GM19351 (cell line): ENCODE data around the gene SPRR5.

Experiments used
- ATAC-seq: cut with Tn5 transposase; IDR thresholded peaks from one replicate; pipeline ENCODE4 v1.9.1; 2021; ENCODE audit warnings: mild to moderate bottlenecking, moderate library complexity; ENCODE audit not compliant: unreplicated experiment

Gene SPRR5

DNA sequence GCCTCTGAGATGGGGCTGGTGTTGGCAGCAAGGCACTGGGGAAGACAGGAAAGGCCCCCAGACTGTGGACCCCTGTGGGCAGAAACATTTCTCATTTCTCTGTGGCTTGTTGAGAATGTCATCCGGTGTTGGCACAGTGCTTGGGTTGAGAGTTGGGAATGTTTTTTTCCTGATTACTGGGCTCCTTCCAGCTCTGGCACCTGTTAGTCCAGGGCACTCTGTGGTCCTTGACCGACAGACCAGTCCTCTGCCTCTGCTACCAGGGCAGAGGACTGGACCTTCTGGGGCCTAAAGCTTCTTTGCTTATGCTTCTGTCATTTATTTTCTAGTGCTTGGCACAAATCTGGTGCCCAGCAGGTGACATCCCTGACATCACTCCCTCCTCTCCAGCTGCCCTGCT is 4.8 kb upstream of the SPRR5 start:
- no peak for ATAC-seq

DNA sequence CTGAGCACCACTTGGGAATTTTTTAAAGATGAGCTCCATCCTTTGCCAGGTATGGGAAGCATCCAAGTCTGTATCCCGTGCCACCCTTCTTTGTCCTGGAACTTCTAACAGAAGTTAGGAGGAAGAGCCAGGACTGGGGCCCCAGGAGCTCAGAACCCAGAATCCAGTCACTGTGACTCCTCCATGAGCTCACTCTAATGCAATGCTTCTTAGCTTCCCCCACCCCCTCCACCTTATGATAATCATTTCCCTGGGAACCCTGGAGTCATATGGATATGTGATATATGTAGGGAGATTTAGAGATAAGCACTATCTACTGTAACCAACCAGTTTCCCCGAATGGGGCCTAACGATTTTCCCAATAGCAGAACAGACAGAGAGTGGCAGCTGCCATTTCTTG is 758 bp upstream of the SPRR5 start:
- no peak for ATAC-seq

DNA sequence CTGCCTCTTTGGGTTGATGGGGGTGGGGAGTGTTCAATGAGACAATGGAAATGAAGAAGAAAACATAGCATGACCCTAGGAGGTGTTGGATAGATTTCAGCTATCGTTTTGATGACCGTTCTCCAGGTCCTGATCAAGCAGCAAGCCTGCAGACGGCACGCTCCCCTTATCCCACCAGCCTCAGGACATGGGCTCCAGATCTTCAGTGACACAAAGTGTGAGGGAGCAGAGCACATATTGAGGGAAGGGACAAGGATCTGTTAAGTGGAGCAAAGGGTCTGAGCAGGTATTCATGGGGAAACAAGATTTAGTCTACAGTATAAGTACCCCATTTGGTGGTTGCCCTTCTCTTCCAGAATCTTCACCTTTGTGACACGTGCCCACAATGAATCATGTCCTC is 4.7 kb downstream of the SPRR5 start:
- ATAC-seq = no peak

DNA sequence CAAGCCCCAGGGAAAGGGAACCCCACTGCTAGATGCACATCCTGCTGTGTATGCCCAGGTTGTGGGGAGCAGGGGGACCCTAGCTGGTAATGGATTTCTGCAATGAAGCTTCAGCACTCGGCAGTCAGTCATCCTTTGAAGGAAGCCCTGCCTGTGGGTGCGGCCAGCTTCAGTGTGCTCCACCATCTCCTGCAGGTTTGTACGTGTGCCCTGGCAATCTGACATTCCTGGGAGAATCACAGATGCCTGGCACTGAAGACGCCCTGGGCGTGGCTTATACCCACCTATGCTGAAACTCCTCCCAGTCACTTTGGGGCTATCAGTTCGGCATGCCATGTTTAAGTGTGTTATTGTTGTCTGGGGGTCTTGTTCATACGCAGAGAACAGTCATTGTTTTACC is 6.8 kb downstream of the SPRR5 start:
- no peak for ATAC-seq

DNA sequence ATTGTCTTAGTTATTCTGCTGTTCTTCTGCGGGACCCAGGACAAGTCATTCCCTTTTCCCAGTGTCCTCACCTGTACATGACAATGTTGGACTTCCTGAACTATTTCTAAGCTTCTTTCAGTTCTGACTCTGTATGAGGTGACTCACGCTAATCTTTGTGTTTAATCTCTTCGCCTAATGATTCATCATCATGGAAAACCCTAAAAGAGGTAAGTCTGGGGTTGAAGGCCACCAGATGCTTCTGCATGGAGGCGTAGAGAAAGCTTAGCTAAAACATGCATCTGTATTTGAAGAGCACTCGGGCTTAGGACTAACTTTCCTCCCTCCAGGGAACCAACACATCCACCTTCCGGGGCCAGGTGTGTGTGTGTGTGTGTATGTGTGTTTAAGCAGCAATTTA is 7.4 kb downstream of the SPRR5 start:
- no peak for ATAC-seq

DNA sequence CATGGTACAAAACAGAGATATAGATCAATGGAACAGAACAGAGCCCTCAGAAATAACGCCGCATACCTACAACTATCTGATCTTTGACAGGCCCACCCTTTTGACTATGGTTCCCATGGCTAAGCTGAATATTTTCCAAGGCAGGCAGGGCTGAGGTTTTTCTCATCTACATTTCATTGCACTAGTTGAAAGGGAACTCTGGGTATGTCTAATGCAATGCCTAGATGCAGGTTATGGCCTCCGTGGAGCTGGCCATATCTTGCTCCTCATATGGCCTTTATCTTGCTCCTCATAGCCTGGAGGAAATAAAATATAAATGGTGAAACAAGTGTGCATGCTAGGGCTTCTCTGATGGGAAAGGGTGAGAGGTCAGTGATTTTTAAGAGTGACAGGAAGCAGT is 10.6 kb downstream of the SPRR5 start:
- no peak for ATAC-seq

DNA sequence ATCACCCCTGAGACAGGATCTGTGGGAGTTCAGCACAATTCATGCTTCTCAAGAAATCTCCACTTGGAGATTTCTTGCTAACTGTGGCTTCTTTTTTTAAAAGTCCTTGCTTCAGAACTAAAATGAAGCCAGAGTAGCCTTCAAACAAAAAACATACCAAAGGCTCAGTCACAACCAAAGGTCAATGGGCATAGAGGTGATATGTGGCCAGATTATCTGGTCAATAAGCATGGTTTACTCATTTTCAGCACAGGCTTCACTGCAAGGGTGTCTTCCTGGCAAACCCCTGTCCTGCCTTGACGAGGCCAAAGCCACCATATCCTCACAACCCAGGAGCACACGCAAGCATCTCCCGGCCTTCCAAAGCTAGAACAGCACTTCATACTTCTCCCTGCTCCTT is 12.3 kb downstream of the SPRR5 start:
- ATAC-seq = no peak

DNA sequence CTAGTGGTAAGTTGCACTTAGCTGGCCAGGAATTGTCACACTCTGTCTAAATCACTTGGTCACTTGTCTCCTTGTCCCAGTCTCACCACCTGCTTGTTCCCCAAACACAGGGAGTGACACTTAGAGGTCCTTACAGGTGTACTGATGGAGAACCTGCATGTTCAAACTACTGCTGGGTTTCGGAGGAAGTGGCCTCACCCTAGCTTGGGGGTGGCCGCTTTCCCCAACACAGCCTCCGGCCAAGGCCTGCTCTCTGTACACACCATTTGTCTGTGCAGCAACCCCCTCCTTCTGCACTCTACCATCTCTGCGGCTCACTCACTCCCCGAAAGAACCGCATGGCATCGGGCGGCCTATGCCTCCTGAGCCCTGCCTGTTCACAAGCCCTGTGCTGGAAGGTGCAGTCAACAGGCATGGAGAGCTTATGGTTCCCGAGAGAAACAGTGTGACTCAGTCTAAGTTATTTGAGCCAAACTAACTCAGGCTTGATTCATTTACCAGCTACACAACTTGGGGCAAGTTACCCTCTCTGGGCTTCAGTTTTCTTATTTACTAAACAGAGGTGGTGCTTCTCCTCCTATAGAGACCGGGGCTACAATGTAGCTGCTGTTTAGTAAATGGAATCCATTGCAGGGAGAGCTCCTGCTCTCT is 12.9 kb downstream of the SPRR5 start:
- ATAC-seq = no peak

DNA sequence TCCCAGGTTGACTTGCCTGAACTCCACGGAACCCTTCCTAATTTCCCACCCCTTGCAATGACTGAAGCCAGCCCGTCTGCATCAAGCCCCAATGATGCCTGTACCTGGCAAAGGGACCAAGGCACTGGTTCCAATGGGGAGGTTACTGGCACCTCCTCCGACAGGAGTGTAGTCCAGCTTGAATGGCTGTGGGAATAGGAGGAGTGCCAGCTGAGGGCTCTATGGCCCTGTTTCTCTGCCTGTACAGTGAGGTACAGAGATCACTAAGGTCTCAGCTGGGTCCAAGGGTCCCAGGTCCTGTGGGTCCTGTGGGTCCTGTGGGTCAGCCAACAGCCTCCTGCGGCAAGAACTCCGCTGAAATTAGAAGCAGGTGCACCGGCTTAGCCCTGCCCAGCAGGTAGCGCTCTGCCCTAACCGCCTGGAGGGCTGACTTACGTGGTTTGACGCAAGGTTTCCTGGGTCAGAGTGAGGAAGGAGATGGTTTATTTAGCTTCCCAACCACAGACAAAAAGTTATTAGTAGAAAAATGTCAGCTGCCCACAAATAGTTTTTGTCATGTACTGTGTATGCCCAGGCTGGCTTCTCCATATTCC is 13.5 kb downstream of the SPRR5 start:
- ATAC-seq = no peak

DNA sequence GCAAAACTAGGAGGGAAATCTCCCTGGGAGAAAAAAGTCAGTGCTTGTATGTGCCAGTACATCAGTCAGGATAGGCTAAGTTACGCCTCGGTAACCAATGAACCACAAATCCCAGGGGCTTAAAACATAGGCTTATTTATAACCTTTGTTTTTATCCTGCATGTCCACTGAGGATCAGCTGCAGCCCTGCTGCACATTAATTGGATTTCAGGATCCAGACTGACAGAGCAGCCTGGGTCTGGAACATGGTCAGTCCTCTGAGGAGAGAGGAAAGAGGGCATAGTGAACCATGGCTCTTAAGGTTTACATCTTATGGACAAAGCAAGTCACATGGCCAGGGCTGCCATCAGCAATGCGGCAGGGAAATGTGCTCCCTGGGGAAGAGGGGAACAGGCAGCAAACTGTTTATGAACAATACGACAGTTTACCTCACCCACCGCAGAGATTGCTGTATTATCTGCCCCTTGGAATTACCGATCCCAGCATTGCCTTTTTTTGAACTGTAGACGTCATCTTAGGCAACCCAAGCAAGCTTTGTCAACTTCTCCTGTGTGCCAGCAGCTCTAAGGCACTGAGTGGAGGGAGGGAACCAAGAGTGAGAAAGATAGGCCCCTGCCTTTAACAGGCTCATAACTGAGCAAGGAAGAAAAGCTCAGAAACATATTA is 14.4 kb downstream of the SPRR5 start:
- no peak for ATAC-seq

DNA sequence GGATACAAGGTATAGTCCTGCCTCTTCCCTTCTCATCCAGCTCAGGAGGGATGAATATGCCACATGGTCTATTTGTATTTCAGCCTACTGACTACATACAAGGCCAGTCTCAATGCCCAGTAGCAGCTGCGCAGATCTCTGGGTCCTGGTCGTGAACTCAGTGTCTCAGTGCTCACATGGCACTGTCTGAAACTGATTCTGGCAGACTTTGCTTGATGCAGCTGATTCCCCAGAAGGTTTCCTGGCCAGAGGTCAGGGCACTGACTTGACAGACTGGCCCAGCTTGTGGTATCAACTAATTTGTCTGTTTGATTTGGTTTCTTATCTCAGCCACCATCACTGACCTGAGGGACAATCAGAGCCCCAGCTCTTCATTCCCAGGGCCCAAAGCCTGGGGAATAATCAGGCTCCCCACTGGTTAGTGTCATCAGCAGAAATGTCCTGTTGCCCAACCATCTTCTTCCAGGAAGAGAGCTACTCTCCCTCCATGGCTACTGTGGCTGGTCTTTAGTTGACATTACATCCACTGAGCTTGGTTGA is 15.9 kb downstream of the SPRR5 start:
- ATAC-seq = no peak

DNA sequence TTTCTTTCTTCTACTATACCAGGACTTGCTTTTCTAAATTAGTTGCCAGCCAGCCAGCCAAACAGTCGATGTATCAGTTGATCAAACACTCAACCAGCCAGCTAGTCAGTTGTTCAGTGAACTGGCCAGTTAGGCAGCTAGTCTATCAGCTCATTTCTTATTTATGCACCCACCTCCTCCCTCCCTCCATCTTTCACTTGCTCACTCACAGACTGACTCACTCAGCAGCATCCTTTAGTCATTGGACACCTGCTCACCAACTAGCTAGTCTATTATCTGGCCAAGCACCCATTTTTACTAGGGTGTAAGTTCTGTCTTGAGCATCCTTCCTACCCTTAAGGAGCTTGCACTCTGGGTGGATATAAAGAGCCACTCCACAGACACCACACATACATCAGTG is 17.5 kb downstream of the SPRR5 start:
- no peak for ATAC-seq

DNA sequence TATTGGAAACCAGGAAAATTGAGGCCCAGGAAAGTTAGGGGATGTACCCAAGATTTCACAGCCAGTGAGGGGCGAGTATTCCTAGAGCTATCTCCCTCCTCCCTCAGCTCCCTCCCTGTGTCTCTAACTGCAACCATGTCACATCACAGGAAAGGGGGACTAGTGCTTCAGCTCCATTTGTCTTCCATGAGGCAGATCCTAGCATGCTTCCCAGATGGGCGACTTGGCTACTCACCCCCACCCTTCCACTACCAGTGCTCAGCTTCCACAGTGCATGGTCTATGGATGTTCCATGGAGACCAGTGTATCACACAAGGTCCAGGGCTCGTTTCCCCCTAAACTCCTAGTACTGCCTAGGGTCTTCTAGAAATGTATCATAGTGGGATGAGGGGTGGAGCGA is 18.8 kb downstream of the SPRR5 start:
- no peak for ATAC-seq

DNA sequence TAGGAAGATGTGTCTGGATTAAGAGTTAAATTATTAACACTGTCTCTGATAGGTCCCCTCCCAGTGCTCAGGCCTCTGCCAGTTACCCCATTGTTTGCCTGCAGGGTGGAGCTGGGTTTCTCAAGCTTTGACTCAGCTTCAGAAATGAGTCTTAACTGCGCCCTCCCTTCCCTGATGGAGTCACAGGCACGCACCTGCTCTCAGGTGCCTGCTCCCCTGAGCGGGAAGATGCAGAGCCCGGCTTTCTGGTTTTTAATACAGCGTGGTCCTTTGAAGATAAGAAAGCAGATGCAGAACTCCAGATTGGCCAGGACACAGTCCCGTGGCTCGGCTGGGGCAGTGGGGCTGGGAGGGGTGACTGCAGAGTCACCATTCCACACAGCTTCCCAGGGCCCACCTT is 20.2 kb downstream of the SPRR5 start:
- ATAC-seq = no peak

DNA sequence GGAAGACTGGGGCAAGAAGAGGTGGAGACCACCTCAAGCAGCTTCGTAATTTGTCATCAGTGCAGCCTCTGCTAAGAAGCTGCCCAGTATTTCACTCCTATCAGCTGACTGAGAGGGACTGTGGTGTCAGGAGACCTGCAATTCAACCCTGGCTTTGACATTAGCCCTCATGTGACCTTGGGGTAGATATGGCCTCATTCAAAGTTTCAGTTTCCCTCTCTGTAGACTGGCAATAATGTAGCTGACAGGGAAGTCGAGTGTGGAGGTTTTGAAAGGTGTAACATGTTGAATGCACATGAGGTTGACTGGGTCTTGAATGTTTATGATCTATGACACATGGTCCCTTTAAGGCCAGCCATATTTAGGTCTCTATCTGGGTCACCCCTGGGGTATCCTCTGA is 21.2 kb downstream of the SPRR5 start:
- ATAC-seq = peak; percentile 95

DNA sequence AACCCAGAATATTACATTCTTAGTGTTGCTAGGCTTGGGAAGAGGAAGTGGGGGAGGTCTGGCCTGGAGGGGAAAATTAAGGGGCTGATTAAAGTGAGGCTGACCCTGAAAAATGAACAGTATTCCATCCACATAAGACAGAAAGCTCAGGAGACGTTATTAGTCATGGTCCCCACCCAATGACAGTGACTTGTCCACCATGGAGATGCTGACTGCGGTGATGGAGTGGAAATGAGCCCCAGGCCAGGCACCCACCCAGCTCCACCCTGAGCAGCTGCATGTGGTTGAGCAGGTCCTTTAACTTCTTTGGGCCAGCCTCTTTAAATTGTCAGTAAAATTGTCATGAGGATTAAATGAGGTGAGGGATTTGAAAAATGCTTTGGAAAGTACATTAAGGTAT is 22.0 kb downstream of the SPRR5 start:
- ATAC-seq = no peak

DNA sequence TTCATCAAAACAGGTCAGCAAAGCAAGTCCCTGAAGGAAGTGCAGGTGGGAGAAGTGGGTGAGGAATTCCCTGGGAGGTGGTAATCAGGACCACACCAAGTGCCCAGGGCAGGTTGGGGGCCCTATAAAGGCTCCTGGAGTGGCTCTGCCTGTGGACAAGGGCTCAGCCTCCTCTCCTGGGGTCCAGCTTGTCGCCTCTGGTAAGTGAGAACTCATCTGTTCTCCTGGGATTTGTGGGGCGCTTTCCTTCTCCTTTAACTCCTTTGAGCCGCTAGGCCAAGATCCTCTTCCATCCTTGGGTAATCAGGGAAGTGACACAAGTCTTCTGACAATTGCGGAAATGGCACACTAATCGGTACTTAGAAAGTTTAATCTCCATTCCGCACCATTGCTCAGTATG is 23.5 kb downstream of the SPRR5 start, which contains the start of gene SPRR4:
Gene SPRR4, plus strand, starts transcription at position 154 of the 400 bp plus-strand sequence. CDS start 1,243 bp downstream, outside the sequence.
- ATAC-seq = no peak

DNA sequence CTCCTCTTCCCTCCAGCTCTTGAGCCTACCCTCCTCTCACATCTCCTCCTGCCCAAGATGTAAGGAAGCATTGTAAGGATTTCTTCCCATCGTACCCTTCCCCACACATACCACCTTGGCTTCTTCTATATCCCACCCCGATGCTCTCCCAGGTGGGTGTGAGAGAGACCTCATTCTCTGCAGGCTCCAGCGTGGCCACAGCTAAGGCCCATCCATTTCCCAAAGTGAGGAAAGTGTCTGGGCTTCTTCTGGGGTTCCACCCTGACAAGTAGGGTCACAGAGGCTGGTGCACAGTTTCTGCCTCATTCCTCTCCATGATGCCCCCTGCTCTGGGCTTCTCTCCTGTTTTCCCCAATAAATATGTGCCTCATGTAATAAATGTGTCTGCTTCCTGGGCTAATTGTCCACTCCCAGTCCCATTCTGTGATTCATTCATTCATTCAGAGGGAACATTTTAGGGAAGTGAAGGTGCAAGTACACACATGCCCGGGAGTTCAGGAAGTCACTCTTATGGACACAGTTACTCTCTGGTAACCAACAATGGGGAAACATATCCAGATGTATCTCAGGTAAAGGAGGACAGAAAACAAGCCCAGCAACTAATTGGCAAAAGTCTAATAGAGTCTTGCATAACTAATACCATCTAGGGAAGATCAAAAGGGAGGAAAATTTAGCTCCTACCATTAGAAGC is 25.3 kb downstream of the SPRR5 start:
- ATAC-seq = no peak

DNA sequence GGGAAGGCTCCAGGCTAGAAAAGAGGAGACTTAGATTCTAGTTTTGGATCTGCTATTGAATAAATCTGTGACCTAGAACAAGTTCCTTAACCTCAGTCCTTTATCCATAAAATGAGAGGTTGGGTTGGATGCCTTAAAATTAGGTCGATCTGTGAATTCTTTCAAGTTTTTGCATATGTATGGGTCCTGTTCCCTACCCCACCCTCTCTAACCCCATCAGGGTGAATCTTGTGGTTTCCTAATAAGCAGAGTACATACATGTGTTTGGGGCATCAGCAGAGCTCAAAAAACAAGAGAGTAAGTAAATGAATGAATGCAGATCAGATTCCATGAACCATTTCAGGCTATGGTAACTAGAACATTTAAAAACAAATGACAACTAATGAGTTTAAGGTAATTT is 29.7 kb downstream of the SPRR5 start:
- ATAC-seq = no peak

DNA sequence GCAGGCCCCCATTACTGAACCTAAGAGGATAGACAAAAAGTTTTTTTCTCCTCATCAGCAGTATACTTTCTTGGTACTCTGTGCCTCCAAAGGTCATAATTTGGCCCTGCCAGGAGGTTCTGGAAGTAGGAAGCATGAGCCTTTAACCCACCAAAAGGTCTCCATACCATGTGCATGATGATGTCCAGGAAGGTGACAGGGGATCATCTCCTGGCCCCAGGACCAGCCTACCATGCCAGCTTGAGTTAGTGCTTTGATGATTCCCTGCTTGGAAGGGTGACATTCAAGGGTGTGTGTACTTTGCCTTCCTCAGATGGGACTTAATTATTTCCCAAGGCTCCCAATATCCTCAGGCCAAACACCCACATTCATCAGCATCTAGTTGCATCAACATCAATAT is 30.6 kb downstream of the SPRR5 start:
- ATAC-seq = no peak

DNA sequence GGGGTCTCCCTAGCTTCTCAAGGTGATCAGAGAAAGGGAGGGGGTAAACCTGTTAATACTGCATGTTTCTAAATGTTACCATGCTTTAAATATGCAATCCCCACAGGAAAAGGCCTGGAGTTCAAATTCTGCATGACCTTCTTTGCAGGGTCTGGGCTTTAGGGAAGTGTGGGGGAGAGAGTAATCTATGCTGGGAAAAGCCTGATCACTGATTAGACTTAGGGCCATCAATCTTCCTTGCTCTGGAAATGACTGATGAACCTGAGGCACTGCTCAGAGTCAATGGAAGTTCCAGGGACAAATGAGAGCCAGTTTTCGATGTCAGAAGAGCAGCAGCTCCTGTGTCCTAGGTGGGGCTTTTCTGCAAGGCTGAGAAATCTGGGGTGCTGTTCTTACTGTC is 33.7 kb downstream of the SPRR5 start:
- ATAC-seq = no peak
